Cardiac muscle cell (in vitro differentiated cells and primary cell): ENCODE results near the gene LONRF2. TPM values are rescaled to one million over a fixed set of nuclear protein-coding genes. Genes with fewer than 3 reads are reported as not detected.

Source experiments
- DNase-seq, 2 donors: peaks; one replicate each; pipeline versions ENCODE4 v3.0.0 to v3.0.0-alpha.2; 2010 to 2017; ENCODE audit warnings: low read depth in 1 of 2, low spot score in 1 of 2
- H3K27ac ChIP-seq: fragments of 200-600 bp; sonication (generic); 2 replicates; pipeline ENCODE4 v1.5.1; 2016
- H3K27me3 ChIP-seq: fragments of 200-600 bp; sonication (generic); 2 replicates; pipeline ENCODE4 v1.6.0; 2016; ENCODE audit warnings: control low read depth
- H3K36me3 ChIP-seq: fragments of 200-600 bp; sonication (generic); 2 replicates; pipeline ENCODE4 v1.5.1; 2016; ENCODE audit warnings: control low read depth
- H3K4me1 ChIP-seq: fragments of 200-600 bp; sonication (generic); 2 replicates; pipeline ENCODE4 v1.8.1; 2017; ENCODE audit warnings: low read depth, mild to moderate bottlenecking, mixed run types
- H3K4me3 ChIP-seq: fragments of 200-600 bp; sonication (generic); 2 replicates; pipeline ENCODE4 v1.5.1; 2016; ENCODE audit warnings: mild to moderate bottlenecking
- H3K9me3 ChIP-seq: fragments of 200-600 bp; sonication (generic); 2 replicates; pipeline ENCODE4 v1.5.1; 2017; ENCODE audit warnings: low read depth, mild to moderate bottlenecking, control low read depth
- polyA plus RNA-seq: library from polyadenylated mRNA; unstranded; fragments of >200 nt; fragmentation: Nextera tagmentation; extraction: Ambion mirVana; gene quantifications from 2 replicates; pipeline ENCODE4 v1.2.1, GENCODE V29; 2016
- total RNA-seq: library from RNA; depleted of rRNA; stranded (reverse); fragments of >200 nt; gene quantifications from 2 replicates; pipeline ENCODE4 v1.2.3, GENCODE V29; 2016
- TF ChIP-seq, protein P1 (sequence below): IDR thresholded peaks from 2 replicates; pipeline ENCODE4 v1.5.1; 2012; ENCODE audit warnings: low read depth, mild to moderate bottlenecking, low read length

Gene LONRF2
- total and polyA plus RNA-seq, 2 experiments from 2014 or later = 0.83 to 1.3 TPM

DNA sequence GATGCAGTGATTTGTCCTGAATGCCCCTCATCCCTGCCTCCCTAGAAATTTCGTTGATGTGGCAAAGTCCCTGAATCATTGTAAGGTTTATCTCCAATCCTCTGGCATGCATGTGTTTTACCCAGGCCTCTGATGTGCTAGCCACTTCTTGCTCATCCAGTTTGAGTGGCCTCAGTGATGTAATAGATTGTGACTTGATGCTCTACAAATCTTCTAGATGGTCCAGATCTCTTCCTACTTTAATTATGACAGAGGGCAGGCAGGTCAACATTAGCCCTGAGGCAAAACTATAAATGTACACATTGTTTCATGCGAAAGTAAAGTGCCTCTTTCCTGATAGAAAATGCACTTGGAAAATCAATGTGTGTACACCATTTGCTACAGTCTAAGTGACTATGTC is 54.5 kb downstream of the LONRF2 start:
- Histone ChIP-seq H3K27ac (no peak overlapping the region), H3K9me3 (no peaks in the 10 kb centered on the region), H3K36me3 (no peaks in the 10 kb centered on the region), H3K4me1 (no peaks in the 10 kb centered on the region), H3K27me3 (no peaks in the 10 kb centered on the region), H3K4me3 (no peak overlapping the region)
- TF ChIP-seq, protein P1, sequence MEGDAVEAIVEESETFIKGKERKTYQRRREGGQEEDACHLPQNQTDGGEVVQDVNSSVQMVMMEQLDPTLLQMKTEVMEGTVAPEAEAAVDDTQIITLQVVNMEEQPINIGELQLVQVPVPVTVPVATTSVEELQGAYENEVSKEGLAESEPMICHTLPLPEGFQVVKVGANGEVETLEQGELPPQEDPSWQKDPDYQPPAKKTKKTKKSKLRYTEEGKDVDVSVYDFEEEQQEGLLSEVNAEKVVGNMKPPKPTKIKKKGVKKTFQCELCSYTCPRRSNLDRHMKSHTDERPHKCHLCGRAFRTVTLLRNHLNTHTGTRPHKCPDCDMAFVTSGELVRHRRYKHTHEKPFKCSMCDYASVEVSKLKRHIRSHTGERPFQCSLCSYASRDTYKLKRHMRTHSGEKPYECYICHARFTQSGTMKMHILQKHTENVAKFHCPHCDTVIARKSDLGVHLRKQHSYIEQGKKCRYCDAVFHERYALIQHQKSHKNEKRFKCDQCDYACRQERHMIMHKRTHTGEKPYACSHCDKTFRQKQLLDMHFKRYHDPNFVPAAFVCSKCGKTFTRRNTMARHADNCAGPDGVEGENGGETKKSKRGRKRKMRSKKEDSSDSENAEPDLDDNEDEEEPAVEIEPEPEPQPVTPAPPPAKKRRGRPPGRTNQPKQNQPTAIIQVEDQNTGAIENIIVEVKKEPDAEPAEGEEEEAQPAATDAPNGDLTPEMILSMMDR = no peak
- DNase-seq = no peak

DNA sequence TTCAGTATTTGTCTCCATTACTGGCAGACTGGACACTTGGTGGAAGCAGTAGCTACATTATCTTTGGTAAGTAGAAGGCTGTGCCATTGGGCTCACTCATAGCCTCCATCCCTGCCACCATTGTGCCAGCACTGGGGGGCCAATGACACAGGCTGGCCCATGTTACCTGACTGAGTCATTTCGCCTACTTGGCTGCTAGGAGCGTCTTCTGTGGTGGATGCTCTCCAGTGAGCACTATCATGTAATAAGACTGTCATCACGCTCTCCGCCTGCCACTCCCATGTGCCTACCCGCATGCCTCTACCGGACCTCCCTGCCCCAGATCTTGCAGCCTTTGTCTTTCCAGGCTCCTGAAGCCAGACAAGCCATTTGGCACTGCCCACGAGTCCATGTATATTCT is 56.2 kb downstream of the LONRF2 start:
- TF ChIP-seq, protein P1 = no peak
- no peaks in the 10 kb centered on the region for H3K4me1 ChIP-seq
- H3K4me3 ChIP-seq = no peak overlapping the region
- no peak for DNase-seq
- H3K27ac ChIP-seq = no peak overlapping the region
- H3K9me3 ChIP-seq = no peaks in the 10 kb centered on the region
- no peaks in the 10 kb centered on the region for H3K27me3 ChIP-seq
- no peaks in the 10 kb centered on the region for H3K36me3 ChIP-seq

DNA sequence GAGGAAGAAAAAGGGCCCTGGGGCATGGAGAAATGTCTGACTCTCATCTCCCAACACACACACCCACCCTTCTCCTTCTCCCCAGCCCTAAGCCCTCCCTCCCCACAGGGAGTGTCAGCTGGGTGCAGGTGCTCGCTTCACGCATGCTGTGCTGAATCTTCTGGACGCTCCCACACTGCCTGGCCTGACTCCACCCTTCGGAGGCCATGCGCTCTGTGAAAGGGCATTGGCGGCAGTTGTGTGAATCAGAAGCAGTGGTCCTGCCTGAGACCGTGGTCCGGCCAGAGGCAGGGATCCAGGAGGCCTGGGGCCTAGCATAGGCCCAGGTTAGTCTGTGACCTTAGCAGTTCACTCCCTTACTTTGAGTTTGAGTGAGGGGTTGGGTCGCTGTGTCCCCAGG is 57.1 kb downstream of the LONRF2 start:
- no peaks in the 10 kb centered on the region for H3K9me3 ChIP-seq
- TF ChIP-seq, protein P1 = no peak
- H3K27ac ChIP-seq = no peak overlapping the region
- H3K4me1 ChIP-seq = no peaks in the 10 kb centered on the region
- H3K4me3 ChIP-seq = no peak overlapping the region
- H3K36me3 ChIP-seq = no peaks in the 10 kb centered on the region
- no peaks in the 10 kb centered on the region for H3K27me3 ChIP-seq
- DNase-seq = no peak

DNA sequence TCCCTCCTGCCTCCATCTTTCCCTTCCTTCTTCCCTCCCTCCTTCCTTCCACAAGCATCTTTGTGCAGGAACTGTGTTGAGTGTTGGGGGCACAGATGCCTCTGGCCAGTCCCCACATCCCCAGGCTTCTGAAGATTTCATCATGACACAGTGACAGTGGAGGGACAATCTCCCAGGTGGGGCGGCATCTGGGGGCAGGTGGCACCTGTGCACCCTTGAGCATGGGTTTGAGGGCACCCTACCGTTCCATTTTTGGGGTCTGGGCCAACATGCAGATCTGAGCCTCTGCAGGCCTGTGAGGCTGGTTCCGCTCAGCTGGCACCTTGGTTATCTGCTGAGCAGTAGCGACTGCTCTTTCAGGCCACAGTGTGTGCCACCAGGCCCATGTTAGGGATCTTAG is 57.6 kb downstream of the LONRF2 start:
- Histone ChIP-seq H3K36me3 (no peaks in the 10 kb centered on the region), H3K27me3 (no peaks in the 10 kb centered on the region), H3K4me1 (no peaks in the 10 kb centered on the region), H3K4me3 (no peak overlapping the region), H3K9me3 (no peaks in the 10 kb centered on the region), H3K27ac (no peak overlapping the region)
- TF ChIP-seq, protein P1 = no peak
- no peak for DNase-seq

DNA sequence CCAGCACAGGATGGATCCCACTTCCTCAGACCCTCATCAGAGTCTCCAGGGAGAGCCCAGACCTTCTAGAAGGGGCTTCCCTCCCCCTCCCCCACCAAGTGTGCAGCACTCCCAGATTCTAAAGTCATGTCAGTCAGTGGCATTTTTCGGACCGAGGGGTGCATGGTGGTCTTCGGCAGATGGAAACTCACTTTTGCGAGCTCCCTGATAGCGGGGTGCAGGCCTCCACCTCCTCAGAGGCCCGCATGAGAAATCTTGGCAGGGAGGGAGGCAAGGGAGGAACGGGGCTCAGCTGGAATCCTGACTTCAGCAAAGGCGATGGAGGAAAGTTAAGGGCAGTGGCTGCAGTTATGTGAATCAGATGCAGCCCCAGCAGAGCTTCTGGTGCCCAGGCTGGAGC is 58.2 kb downstream of the LONRF2 start:
- TF ChIP-seq, protein P1 = no peak
- no peaks in the 10 kb centered on the region for H3K36me3 ChIP-seq
- no peak for DNase-seq
- no peaks in the 10 kb centered on the region for H3K9me3 ChIP-seq
- no peaks in the 10 kb centered on the region for H3K27me3 ChIP-seq
- no peak overlapping the region for H3K4me3 ChIP-seq
- no peaks in the 10 kb centered on the region for H3K4me1 ChIP-seq
- no peak overlapping the region for H3K27ac ChIP-seq
